Measurements from ENCODE around the gene ARPC4. TPM values are rescaled to one million over a fixed set of nuclear protein-coding genes. Genes with fewer than 3 reads are reported as not detected.
"Not testable (repeated sequence)": the region's sequence is repeated elsewhere in the genome, so short reads cannot be mapped to it uniquely, and the experiment has no call there.

Gene ARPC4
- total RNA-seq, 2 donors from 2014 or later = 69.0 to 89.6 TPM

DNA sequence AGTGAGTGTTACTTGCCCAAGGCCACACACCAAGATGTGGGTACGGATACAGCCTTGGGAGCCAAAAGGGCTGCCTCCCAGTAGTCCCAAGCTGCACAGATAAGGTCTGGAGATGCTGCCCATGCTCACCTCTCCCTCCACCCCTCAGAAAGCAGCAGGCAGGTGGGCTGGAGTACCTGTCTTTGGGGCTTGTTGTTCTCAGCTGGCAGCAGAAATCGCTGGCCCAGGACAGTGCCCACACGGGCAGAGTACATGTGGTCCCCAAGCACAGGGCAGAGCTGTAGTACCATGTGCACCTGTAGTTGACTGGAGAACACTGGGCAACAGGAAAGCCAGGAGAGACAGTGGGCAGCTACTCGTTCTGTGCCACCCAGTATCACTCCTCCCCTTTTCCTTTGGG, 46.0 kb downstream of the ARPC4 start:
- Histone ChIP-seq H3K27me3 (no peaks in the 10 kb centered on the region), H3K4me3 (no peak overlapping the region), H3K9me3 (no peaks in the 10 kb centered on the region), H3K36me3 (peaks cover 39% of the 10 kb centered on the region), H3K27ac (no peak overlapping the region), H3K4me1 (peaks cover 0 to 7% of the 10 kb centered on the region in 2 donors)
- TF ChIP-seq, protein P1, sequence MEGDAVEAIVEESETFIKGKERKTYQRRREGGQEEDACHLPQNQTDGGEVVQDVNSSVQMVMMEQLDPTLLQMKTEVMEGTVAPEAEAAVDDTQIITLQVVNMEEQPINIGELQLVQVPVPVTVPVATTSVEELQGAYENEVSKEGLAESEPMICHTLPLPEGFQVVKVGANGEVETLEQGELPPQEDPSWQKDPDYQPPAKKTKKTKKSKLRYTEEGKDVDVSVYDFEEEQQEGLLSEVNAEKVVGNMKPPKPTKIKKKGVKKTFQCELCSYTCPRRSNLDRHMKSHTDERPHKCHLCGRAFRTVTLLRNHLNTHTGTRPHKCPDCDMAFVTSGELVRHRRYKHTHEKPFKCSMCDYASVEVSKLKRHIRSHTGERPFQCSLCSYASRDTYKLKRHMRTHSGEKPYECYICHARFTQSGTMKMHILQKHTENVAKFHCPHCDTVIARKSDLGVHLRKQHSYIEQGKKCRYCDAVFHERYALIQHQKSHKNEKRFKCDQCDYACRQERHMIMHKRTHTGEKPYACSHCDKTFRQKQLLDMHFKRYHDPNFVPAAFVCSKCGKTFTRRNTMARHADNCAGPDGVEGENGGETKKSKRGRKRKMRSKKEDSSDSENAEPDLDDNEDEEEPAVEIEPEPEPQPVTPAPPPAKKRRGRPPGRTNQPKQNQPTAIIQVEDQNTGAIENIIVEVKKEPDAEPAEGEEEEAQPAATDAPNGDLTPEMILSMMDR (IDR thresholded peaks at IDR 0.05) = no peak
- DNase-seq (ENCODE audit: low spot score) = no peak

DNA sequence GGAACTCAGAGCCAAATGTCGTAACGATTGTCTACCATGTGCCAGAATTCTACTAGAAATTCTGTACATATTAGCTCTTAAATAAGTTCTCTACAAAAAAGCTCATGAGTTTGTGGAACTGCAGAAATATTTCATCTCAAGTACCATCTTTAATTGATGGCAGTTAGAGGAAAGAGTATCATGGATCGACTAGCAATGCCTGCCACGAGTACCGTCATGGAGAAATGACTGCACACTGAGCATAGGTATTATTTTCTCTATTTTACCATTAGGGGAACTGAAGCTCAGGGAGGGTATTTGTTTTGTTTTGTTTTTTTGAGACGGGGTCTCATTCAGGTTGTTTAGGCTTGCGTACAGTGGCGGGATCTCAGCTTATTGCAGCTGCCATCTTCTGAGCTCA, 48.1 kb downstream of the ARPC4 start:
- peaks cover 30% of the 10 kb centered on the region for H3K36me3 ChIP-seq
- peaks cover 0 to 11% of the 10 kb centered on the region in 2 donors for H3K4me1 ChIP-seq
- H3K27me3 ChIP-seq = no peaks in the 10 kb centered on the region
- no peaks in the 10 kb centered on the region for H3K9me3 ChIP-seq
- DNase-seq (ENCODE audit: low spot score) = no peak
- TF ChIP-seq, protein P1 (IDR thresholded peaks at IDR 0.05) = no peak
- H3K4me3 ChIP-seq = no peak overlapping the region
- no peak overlapping the region for H3K27ac ChIP-seq

DNA sequence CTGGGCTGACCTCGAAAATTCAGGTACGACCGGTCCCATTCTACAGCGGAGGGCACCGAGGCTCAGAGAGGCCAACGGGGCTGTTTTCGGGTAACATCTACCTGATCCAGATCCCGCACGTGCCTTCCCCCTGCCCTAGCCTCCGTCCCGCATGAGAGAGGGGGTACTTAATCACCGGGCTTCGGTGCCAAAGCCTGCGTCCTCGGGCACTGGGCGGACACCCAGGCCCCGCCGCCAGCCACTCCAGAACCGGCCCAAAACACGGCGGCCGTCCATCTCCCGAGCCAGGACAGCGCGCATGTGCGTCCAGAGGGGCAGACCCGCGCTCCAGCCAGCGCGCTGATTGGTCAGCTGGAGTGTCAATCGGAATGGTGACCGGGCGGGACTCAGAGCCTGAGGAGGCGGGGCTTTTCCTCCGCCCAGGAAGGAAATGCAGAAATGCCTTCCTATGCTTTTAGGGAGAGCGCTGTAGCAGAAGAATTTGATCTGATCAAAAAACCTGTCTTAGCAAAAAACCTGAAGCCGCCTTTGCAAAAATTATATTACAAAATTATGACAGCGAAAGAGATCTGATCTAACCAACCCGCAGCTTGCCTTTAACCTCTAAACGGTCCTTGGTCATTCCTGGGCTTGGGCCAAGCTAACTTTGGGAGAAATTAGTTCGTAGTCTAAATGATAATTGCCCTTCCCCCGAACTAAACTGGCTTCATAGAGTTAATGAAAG, 51.0 kb downstream of the ARPC4 start, which contains the start of gene RPUSD3:
TSS of gene RPUSD3 (minus strand) at position 294 of the 724 bp plus-strand sequence. CDS start at position 276, 18 bp downstream.
- H3K27ac ChIP-seq = peak within 1 kb of the TSS; percentile 79 to 81
- no peaks in the 10 kb centered on the region for H3K27me3 ChIP-seq
- DNase-seq (ENCODE audit: low spot score) = peak; percentile 99
- TF ChIP-seq, protein P1 (IDR thresholded peaks at IDR 0.05) = no peak
- H3K4me1 ChIP-seq = peaks cover 0 to 11% of the 10 kb centered on the region in 2 donors
- peaks cover 26% of the 10 kb centered on the region for H3K36me3 ChIP-seq
- peak within 1 kb of the TSS; percentile 59 to 68 for H3K4me3 ChIP-seq
- no peaks in the 10 kb centered on the region for H3K9me3 ChIP-seq

DNA sequence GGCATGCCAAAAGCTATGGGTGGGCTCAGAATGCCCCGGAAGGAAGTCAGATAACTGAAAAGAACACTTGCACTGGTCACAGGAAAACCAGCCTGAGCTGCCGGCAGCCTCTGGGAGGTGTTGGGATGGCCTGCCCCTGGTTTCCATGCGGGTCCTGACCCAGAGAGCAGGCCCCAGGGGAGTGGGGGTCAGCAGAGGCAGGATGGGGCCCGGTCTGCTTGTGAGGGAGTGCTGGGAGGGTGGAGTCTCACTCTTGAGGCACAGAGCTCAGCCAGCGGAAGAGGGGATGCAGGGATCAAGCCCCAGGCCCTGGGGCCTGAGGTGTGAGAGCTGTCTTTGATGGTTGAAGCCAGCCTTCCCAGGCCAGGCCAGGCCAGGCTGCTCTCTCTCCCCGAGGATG, 53.3 kb downstream of the ARPC4 start:
- H3K27me3 ChIP-seq = no peaks in the 10 kb centered on the region
- no peak overlapping the region for H3K27ac ChIP-seq
- peaks cover 5% of the 10 kb centered on the region for H3K36me3 ChIP-seq
- TF ChIP-seq, protein P1 (IDR thresholded peaks at IDR 0.05) = no peak
- H3K9me3 ChIP-seq = no peaks in the 10 kb centered on the region
- H3K4me3 ChIP-seq = no peak overlapping the region
- no peak for DNase-seq (ENCODE audit: low spot score)
- H3K4me1 ChIP-seq = peaks cover 0 to 11% of the 10 kb centered on the region in 2 donors

DNA sequence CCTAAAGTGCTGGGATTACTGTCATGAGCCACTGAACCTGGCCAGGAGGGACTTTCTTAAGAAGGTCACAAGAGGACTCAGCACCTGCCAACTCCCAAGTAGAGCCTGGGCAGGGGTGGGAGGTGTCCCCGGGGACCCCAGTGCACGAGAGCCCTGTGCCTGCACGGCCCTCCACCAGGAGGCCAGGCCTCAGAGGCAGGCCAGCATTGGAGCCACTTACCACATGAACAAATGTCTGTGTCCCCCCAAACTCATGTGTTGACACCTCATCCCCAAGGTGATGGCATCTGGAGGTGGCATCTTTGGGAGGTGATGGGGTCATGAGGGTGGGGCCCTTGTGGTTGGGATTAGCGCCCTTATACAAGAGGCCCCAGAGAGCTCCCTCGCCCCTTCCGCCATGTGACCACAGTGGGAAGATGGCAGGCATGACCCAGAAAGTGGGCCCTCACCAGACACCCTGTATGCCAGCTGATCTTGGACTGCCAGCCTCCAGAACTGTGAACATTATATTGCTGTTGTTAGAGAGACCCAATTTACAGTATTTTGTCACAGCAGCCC, 54.1 kb downstream of the ARPC4 start:
- Histone ChIP-seq H3K27me3 (no peaks in the 10 kb centered on the region), H3K9me3 (no peaks in the 10 kb centered on the region)
- TF ChIP-seq, protein P1 (IDR thresholded peaks at IDR 0.05) = no peak

DNA sequence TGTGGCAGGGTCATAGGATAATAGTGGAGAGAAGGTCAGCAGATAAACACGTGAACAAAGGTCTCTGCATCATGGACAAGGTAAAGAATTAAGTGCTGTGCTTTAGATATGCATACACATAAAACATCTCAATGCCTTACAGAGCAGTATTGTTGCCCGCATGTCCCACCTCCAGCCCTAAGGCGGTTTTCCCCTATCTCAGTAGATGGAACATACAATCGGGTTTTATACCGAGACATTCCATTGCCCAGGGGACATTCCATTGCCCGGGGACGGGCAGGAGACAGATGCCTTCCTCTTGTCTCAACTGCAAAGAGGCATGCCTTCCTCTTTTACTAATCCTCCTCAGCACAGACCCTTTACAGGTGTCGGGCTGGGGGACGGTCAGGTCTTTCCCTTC, 55.0 kb downstream of the ARPC4 start:
- not testable (repeated sequence) for DNase-seq (ENCODE audit: low spot score); H3K27ac ChIP-seq; H3K4me3 ChIP-seq; H3K9me3 ChIP-seq; H3K27me3 ChIP-seq; H3K4me1 ChIP-seq; H3K36me3 ChIP-seq

More for the DNA sequence above, 54.1 kb downstream of the ARPC4 start:
- Histone ChIP-seq H3K27ac (no peak overlapping the region), H3K4me3 (no peak overlapping the region), H3K36me3 (no peaks in the 10 kb centered on the region), H3K4me1 (peaks cover 0 to 11% of the 10 kb centered on the region in 2 donors)
- no peak for DNase-seq (ENCODE audit: low spot score)
